Neural cell (in vitro differentiated cells): Measurements from ENCODE around the gene SLC31A1. TPM values are rescaled to one million over a fixed set of nuclear protein-coding genes. Genes with fewer than 3 reads are reported as not detected.
A peak's percentile ranks its signal among the peaks of the same experiment; 100 is the strongest.

Experiments used
- H2AFZ ChIP-seq: fragments of 200-600, 300-800 bp; sonication (generic), shearing (Covaris generic); 2 replicates; pipeline ENCODE4 v1.6.0; 2014; ENCODE audit warnings: low read depth, mild to moderate bottlenecking, antibody characterized with exemption, low read length, moderate library complexity
- H3F3A ChIP-seq: fragments of 200-600 bp; shearing (Covaris generic); 2 replicates; pipeline ENCODE4 v1.6.1; 2016; ENCODE audit warnings: mild to moderate bottlenecking, moderate library complexity, mixed read lengths, antibody characterized with exemption, low read length; ENCODE audit not compliant: insufficient read depth, poor library complexity, severe bottlenecking
- H3K27ac ChIP-seq: fragments of 200-600, 300-800 bp; sonication (generic), shearing (Covaris generic); 2 replicates; pipeline ENCODE4 v1.5.1; 2014; ENCODE audit warnings: mild to moderate bottlenecking, low read length, moderate library complexity
- H3K27me3 ChIP-seq: fragments of 300-800, 200-600 bp; sonication (generic), shearing (Covaris generic); 2 replicates; pipeline ENCODE4 v1.6.0; 2014; ENCODE audit warnings: mild to moderate bottlenecking, low read depth, low read length, moderate library complexity; ENCODE audit not compliant: insufficient read depth
- H3K36me3 ChIP-seq: fragments of 300-800, 200-600 bp; sonication (generic), shearing (Covaris generic); 2 replicates; pipeline ENCODE4 v1.5.1; 2014; ENCODE audit warnings: mild to moderate bottlenecking, antibody characterized with exemption, low read length, moderate library complexity; ENCODE audit not compliant: insufficient read depth
- H3K4me2 ChIP-seq: fragments of 300-800, 200-600 bp; sonication (generic), shearing (Covaris generic); 2 replicates; pipeline ENCODE4 v1.6.0; 2014; ENCODE audit warnings: mild to moderate bottlenecking, low read length
- H3K4me3 ChIP-seq: fragments of 300-800, 200-600 bp; sonication (generic), shearing (Covaris generic); 2 replicates; pipeline ENCODE4 v1.5.1; 2014; ENCODE audit warnings: mild to moderate bottlenecking, low read length, moderate library complexity
- H3K79me2 ChIP-seq: fragments of 200-600 bp; shearing (Covaris generic); replicated peaks from 2 replicates; pipeline ENCODE4 v1.6.0; 2014; ENCODE audit warnings: mild to moderate bottlenecking, low read length, moderate library complexity; ENCODE audit not compliant: insufficient read depth
- H3K9ac ChIP-seq: fragments of 300-800, 200-600 bp; sonication (generic), shearing (Covaris generic); 2 replicates; pipeline ENCODE4 v1.6.1; 2016; ENCODE audit warnings: mild to moderate bottlenecking, low read length, mixed read lengths
- H3K9me2 ChIP-seq: fragments of 200-600 bp; shearing (Covaris generic); 2 replicates; pipeline ENCODE4 v1.6.1; 2016; ENCODE audit warnings: mild to moderate bottlenecking, low read length, mixed read lengths; ENCODE audit not compliant: insufficient read depth
- H3K9me3 ChIP-seq: fragments of 200-600, 300-800 bp; sonication (generic), shearing (Covaris generic); 2 replicates; pipeline ENCODE4 v1.6.1; 2016; ENCODE audit warnings: mild to moderate bottlenecking, mixed run types, low read length, moderate library complexity, mixed read lengths
- H4K20me1 ChIP-seq: fragments of 200-600 bp; shearing (Covaris generic); 2 replicates; pipeline ENCODE4 v1.6.1; 2016; ENCODE audit warnings: mild to moderate bottlenecking, mixed run types; ENCODE audit not compliant: insufficient read depth
- EP300 ChIP-seq: fragments of 450-650 bp; conservative IDR thresholded peaks from 2 replicates; pipeline ENCODE4 v1.6.1; 2014; ENCODE audit warnings: antibody characterized with exemption, mild to moderate bottlenecking, moderate library complexity; ENCODE audit not compliant: poor library complexity, severe bottlenecking
- EZH2 ChIP-seq: fragments of 200-600, 300-800 bp; shearing (Covaris generic), sonication (generic); IDR thresholded peaks from 2 replicates; pipeline ENCODE4 v1.6.1; 2014; ENCODE audit warnings: antibody characterized with exemption, low read length, borderline replicate concordance, mild to moderate bottlenecking; ENCODE audit not compliant: insufficient read depth, poor library complexity, severe bottlenecking
- MXI1 ChIP-seq: fragments of 450-650 bp; conservative IDR thresholded peaks from 2 replicates; pipeline ENCODE4 v1.6.1; 2014; ENCODE audit warnings: antibody characterized with exemption, mild to moderate bottlenecking; ENCODE audit not compliant: poor library complexity, severe bottlenecking
- POLR2AphosphoS5 ChIP-seq: IDR thresholded peaks from 2 replicates; pipeline ENCODE4 v1.6.1; 2012
- RAD21 ChIP-seq: fragments of 450-650 bp; conservative IDR thresholded peaks from 2 replicates; pipeline ENCODE4 v1.6.1; 2014; ENCODE audit warnings: antibody characterized with exemption, mild to moderate bottlenecking, moderate library complexity
- SMC3 ChIP-seq: fragments of 450-650 bp; conservative IDR thresholded peaks from 2 replicates; pipeline ENCODE4 v1.6.1; 2014; ENCODE audit warnings: antibody characterized with exemption, mild to moderate bottlenecking, moderate library complexity; ENCODE audit not compliant: poor library complexity
- TAF1 ChIP-seq: IDR thresholded peaks from 2 replicates; pipeline ENCODE4 v1.6.1; 2012; ENCODE audit warnings: low read depth
- polyA plus RNA-seq: library from polyadenylated mRNA; depleted of rRNA; stranded (reverse); fragments of >200 nt; gene quantifications from 2 replicates; pipeline ENCODE4 v1.2.3, GENCODE V29; 2014
- TF ChIP-seq, protein P1 (sequence below): IDR thresholded peaks from 2 replicates; pipeline ENCODE4 v1.6.1; 2012; ENCODE audit warnings: borderline replicate concordance
- TF ChIP-seq, protein P2 (sequence below): fragments of 450-650 bp; IDR thresholded peaks from 2 replicates; pipeline ENCODE4 v1.5.1; 2014; ENCODE audit warnings: antibody characterized with exemption, mild to moderate bottlenecking, moderate library complexity; ENCODE audit not compliant: poor library complexity, severe bottlenecking

The SLC31A1 gene
- polyA plus RNA-seq, 1 donor from 2014 or later: 7.4 TPM

GRCh38 chr9:113216406-113216805 is 4.9 kb upstream of the SLC31A1 start:
- Histone ChIP-seq H3K4me2 (no peak overlapping the region), H3K9ac (no peak overlapping the region), H3F3A (no peaks in the 10 kb centered on the region), H4K20me1 (no peaks in the 10 kb centered on the region), H2AFZ (no peak overlapping the region), H3K27me3 (no peaks in the 10 kb centered on the region), H3K79me2 (peaks cover 28% of the 10 kb centered on the region), H3K9me2 (no peaks in the 10 kb centered on the region), H3K9me3 (no peaks in the 10 kb centered on the region), H3K27ac (no peak overlapping the region), H3K4me3 (no peak overlapping the region), H3K36me3 (peaks cover 7% of the 10 kb centered on the region)
- TF ChIP-seq MXI1: no peak
- TF ChIP-seq RAD21: no peak
- TF ChIP-seq, protein P1, sequence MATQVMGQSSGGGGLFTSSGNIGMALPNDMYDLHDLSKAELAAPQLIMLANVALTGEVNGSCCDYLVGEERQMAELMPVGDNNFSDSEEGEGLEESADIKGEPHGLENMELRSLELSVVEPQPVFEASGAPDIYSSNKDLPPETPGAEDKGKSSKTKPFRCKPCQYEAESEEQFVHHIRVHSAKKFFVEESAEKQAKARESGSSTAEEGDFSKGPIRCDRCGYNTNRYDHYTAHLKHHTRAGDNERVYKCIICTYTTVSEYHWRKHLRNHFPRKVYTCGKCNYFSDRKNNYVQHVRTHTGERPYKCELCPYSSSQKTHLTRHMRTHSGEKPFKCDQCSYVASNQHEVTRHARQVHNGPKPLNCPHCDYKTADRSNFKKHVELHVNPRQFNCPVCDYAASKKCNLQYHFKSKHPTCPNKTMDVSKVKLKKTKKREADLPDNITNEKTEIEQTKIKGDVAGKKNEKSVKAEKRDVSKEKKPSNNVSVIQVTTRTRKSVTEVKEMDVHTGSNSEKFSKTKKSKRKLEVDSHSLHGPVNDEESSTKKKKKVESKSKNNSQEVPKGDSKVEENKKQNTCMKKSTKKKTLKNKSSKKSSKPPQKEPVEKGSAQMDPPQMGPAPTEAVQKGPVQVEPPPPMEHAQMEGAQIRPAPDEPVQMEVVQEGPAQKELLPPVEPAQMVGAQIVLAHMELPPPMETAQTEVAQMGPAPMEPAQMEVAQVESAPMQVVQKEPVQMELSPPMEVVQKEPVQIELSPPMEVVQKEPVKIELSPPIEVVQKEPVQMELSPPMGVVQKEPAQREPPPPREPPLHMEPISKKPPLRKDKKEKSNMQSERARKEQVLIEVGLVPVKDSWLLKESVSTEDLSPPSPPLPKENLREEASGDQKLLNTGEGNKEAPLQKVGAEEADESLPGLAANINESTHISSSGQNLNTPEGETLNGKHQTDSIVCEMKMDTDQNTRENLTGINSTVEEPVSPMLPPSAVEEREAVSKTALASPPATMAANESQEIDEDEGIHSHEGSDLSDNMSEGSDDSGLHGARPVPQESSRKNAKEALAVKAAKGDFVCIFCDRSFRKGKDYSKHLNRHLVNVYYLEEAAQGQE: no peak
- TF ChIP-seq SMC3: no peak

DNA sequence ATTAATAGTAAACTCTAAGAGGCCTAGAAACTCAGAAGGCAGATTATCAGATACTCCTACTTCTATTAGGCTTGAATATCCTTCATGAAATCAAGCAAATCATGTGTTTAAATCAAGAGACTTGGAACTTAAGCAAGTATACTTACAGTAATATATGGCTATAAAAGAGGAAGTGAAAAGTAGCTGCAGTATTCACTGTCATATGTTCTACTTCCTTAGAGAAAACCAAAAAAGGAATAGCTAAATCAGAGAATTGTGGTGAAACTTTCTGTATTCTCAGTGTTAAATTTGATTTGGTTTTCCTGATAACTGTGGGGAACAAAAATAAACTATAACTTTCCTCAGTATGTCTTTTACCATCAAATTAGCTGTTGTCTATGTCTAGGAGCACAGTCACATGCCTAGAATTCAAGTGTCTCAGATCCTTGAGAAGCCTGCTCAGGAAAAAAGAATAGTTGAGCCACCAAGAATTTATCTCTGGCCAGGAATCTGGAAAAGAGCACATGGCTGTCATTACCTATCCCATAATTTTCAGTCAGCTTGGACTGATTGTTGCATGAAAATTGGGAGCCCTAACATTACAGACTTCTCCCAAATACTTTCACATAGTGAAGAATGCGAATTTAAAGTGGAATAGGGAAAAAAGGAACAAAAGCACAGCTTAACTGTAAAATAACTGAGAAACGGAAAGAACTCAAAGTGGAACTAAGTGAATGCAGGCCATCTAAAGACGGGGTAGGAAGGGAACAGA is 2.0 kb upstream of the SLC31A1 start:
- peaks cover 36% of the 10 kb centered on the region for H3K79me2 ChIP-seq
- no peak overlapping the region for H2AFZ ChIP-seq
- no peaks in the 10 kb centered on the region for H3K9me3 ChIP-seq
- H3K9me2 ChIP-seq: no peaks in the 10 kb centered on the region
- no peak overlapping the region for H3K27ac ChIP-seq
- peak overlapping the region; percentile 83 for H3K4me3 ChIP-seq
- H3F3A ChIP-seq: no peaks in the 10 kb centered on the region
- H3K4me2 ChIP-seq: peak overlapping the region; percentile 84
- H3K9ac ChIP-seq: peak overlapping the region; percentile 75
- no peaks in the 10 kb centered on the region for H3K27me3 ChIP-seq
- H4K20me1 ChIP-seq: no peaks in the 10 kb centered on the region
- H3K36me3 ChIP-seq: peaks cover 7% of the 10 kb centered on the region
- TF ChIP-seq, protein P2, sequence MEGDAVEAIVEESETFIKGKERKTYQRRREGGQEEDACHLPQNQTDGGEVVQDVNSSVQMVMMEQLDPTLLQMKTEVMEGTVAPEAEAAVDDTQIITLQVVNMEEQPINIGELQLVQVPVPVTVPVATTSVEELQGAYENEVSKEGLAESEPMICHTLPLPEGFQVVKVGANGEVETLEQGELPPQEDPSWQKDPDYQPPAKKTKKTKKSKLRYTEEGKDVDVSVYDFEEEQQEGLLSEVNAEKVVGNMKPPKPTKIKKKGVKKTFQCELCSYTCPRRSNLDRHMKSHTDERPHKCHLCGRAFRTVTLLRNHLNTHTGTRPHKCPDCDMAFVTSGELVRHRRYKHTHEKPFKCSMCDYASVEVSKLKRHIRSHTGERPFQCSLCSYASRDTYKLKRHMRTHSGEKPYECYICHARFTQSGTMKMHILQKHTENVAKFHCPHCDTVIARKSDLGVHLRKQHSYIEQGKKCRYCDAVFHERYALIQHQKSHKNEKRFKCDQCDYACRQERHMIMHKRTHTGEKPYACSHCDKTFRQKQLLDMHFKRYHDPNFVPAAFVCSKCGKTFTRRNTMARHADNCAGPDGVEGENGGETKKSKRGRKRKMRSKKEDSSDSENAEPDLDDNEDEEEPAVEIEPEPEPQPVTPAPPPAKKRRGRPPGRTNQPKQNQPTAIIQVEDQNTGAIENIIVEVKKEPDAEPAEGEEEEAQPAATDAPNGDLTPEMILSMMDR: no peak
- no peak for TF ChIP-seq EZH2
- TF ChIP-seq MXI1: no peak
- no peak for TF ChIP-seq POLR2AphosphoS5
- TF ChIP-seq, protein P1: no peak
- no peak for TF ChIP-seq RAD21
- TF ChIP-seq TAF1: no peak
- TF ChIP-seq SMC3: no peak
- no peak for TF ChIP-seq EP300
